CD14-positive monocyte (primary cell): ENCODE measurements around the gene CNFN. TPM values are rescaled to one million over a fixed set of nuclear protein-coding genes. Genes with fewer than 3 reads are reported as not detected.

Experiments
- DNase-seq, 3 donors: peaks; one replicate each; pipeline ENCODE4 v3.0.0-alpha.2; 2011 to 2022
- H2AFZ ChIP-seq: 2 replicates; pipeline ENCODE4 v1.6.0; 2012; ENCODE audit warnings: mild to moderate bottlenecking, low read depth, low read length, inconsistent platforms; ENCODE audit not compliant: insufficient read depth, poor library complexity, severe bottlenecking
- H3K27ac ChIP-seq, 2 donors: 1 replicate in 1 of 2; 2 replicates in 1 of 2; pipeline ENCODE4 v1.5.1; 2012 to 2013; ENCODE audit warnings: low read length in 2 of 2, control low read depth in 1 of 2, inconsistent platforms in 1 of 2, low read depth in 1 of 2, mild to moderate bottlenecking in 1 of 2
- H3K27me3 ChIP-seq, 2 donors: one replicate each; pipeline versions ENCODE4 v1.6.0 to v1.6.1; 2011 to 2013; ENCODE audit warnings: low read length in 2 of 2; ENCODE audit not compliant: control insufficient read depth in 2 of 2, insufficient read depth in 2 of 2
- H3K36me3 ChIP-seq, 2 donors: replicated peaks in 1 of 2; 1 replicate in 1 of 2; 2 replicates in 1 of 2; pipeline versions ENCODE4 v1.5.1 to v1.6.1; 2012 to 2013; ENCODE audit warnings: low read length in 2 of 2, control low read depth in 1 of 2, inconsistent platforms in 1 of 2, mild to moderate bottlenecking in 1 of 2; ENCODE audit not compliant: insufficient read depth in 2 of 2, control insufficient read depth in 1 of 2
- H3K4me1 ChIP-seq, 2 donors: 1 replicate in 1 of 2; 2 replicates in 1 of 2; pipeline versions ENCODE4 v1.5.1 to v1.6.1; 2012 to 2013; ENCODE audit warnings: low read length in 2 of 2, control low read depth in 1 of 2, inconsistent platforms in 1 of 2, mild to moderate bottlenecking in 1 of 2, moderate library complexity in 1 of 2; ENCODE audit not compliant: insufficient read depth in 2 of 2, control insufficient read depth in 1 of 2
- H3K4me2 ChIP-seq: replicated peaks from 2 replicates; pipeline ENCODE3; 2012; ENCODE audit warnings: low read length, moderate library complexity, mild to moderate bottlenecking; ENCODE audit not compliant: poor library complexity, severe bottlenecking; ENCODE audit errors: extremely low read depth
- H3K4me3 ChIP-seq, 3 experiments: fragments of 200-600 bp in 1 of 3; sonication (generic) in 1 of 3; replicated peaks in 1 of 3; 1 replicate in 2 of 3; 2 replicates in 1 of 3; pipeline ENCODE4 v1.5.1; 2011 to 2013; ENCODE audit warnings: low read length in 3 of 3, mild to moderate bottlenecking in 3 of 3, control low read depth in 2 of 3, low read depth in 2 of 3, inconsistent platforms in 1 of 3, moderate library complexity in 1 of 3
- H3K79me2 ChIP-seq: 2 replicates; pipeline ENCODE4 v1.6.0; 2012; ENCODE audit warnings: mild to moderate bottlenecking, control low read depth, inconsistent platforms, low read length, moderate library complexity; ENCODE audit not compliant: insufficient read depth
- H3K9ac ChIP-seq: 2 replicates; pipeline ENCODE4 v1.6.0; 2017; ENCODE audit warnings: low read length, mild to moderate bottlenecking; ENCODE audit not compliant: insufficient read depth, poor library complexity, severe bottlenecking
- H3K9me3 ChIP-seq, 2 donors: replicated peaks in 1 of 2; 1 replicate in 1 of 2; 2 replicates in 1 of 2; pipeline versions ENCODE4 v1.5.1 to v1.6.1; 2012 to 2013; ENCODE audit warnings: low read length in 2 of 2, control low read depth in 1 of 2; ENCODE audit not compliant: control insufficient read depth in 1 of 2, insufficient read depth in 1 of 2
- H4K20me1 ChIP-seq: 2 replicates; pipeline ENCODE4 v1.6.0; 2012; ENCODE audit warnings: mild to moderate bottlenecking, low read length, control low read depth, moderate library complexity; ENCODE audit not compliant: insufficient read depth
- H3K27ac Mint-ChIP-seq, 7 donors: one replicate each; pipeline ENCODE4 v1.8.0; 2020; ENCODE audit warnings: mild to moderate bottlenecking in 7 of 7, mixed read lengths in 7 of 7, moderate library complexity in 6 of 7, inconsistent platforms in 2 of 7
- H3K27me3 Mint-ChIP-seq, 3 donors: one replicate each; pipeline ENCODE4 v1.8.0; 2021 to 2022; ENCODE audit warnings: low read depth in 3 of 3, mild to moderate bottlenecking in 3 of 3, mixed read lengths in 3 of 3, moderate library complexity in 3 of 3, inconsistent platforms in 1 of 3
- H3K36me3 Mint-ChIP-seq, 2 donors: one replicate each; pipeline ENCODE4 v1.8.0; 2020; ENCODE audit warnings: mixed read lengths in 2 of 2, inconsistent platforms in 1 of 2, mild to moderate bottlenecking in 1 of 2
- H3K4me1 Mint-ChIP-seq: one replicate; pipeline ENCODE4 v1.8.0; 2020; ENCODE audit warnings: mild to moderate bottlenecking, mixed read lengths
- H3K4me3 Mint-ChIP-seq, 2 donors: one replicate each; pipeline ENCODE4 v1.8.0; 2020; ENCODE audit warnings: mild to moderate bottlenecking in 2 of 2, mixed read lengths in 2 of 2, moderate library complexity in 1 of 2
- H3K9me3 Mint-ChIP-seq, 7 donors: one replicate each; pipeline ENCODE4 v1.8.0; 2020 to 2022; ENCODE audit warnings: mixed read lengths in 7 of 7, mild to moderate bottlenecking in 6 of 7, moderate library complexity in 6 of 7, inconsistent platforms in 2 of 7
- WGBS: methylation state at CpG from one replicate; pipeline ENCODE4 v1.1.5; 2013; ENCODE audit warnings: missing lambda C conversion rate; ENCODE audit not compliant: insufficient coverage; 5-methylcytosine and 5-hydroxymethylcytosine counted together
- intact Hi-C, 2 donors: fragments of 100-400 bp; cut with micrococcal nuclease; formaldehyde crosslinking; loops; one replicate each; pipeline versions ENCODE4 v1.15.0 to v1.15.1; 2023
- polyA plus RNA-seq, 3 donors: library from polyadenylated mRNA; depleted of rRNA in 1 of 3; unstranded in 2 of 3; stranded (reverse) in 1 of 3; fragments of 300-500 nt in 2 of 3; fragments of >200 nt in 1 of 3; fragmentation: Illumina TruSeq in 2 of 3; gene quantifications; 1 replicate in 2 of 3; 2 replicates in 1 of 3; pipeline ENCODE4 v1.2.3, GENCODE V29; 2012 to 2021
- TF ChIP-seq, protein P1 (sequence below): fragments of 200-600 bp; IDR thresholded peaks from one replicate; pipeline ENCODE4 v1.8.0; 2022; ENCODE audit warnings: antibody characterized with exemption, mild to moderate bottlenecking

Gene CNFN
- polyA plus RNA-seq, 3 donors: 0.64 to 6.4 (median 3.4) TPM

DNA sequence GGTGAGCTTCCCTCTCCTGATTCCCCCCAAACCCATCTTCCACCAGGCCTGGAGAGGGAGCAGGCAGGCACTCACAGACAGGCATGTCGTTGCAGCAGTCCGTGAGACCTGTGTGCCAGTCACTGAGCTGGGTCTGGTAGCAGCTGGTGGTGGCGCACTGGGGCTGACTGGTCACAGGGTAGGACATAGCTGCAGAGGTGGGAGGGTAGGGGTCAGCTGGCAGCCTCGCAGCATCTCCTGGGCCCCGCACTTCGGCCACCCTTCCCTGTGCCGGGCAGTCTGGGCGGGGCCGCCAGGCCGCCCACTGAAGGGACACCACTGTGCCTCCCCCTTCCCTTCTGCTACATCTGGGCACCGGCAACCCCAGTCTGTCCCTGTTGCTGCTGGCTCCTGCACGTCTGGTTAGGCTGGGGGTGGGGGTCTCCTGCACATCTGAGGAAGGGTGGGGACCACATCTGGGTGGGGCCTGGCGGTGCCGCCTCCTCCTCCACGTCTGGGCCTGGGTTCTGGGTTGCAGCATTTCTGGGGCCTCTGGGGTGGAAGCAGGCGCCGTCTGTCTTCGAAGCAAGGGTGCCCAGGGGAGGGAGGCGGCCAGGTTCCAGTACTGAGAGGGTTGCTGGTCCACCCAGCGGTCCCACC lies 1.1 kb downstream of the CNFN start:
- H3K27me3 Mint-ChIP-seq: peaks cover 24 to 53% (median 38%) of the 10 kb centered on the region in 3 donors
- WGBS: 90% methylated on average over 17 of the region's 20 CpGs
- H3K36me3 Mint-ChIP-seq: no peaks in the 10 kb centered on the region

DNA sequence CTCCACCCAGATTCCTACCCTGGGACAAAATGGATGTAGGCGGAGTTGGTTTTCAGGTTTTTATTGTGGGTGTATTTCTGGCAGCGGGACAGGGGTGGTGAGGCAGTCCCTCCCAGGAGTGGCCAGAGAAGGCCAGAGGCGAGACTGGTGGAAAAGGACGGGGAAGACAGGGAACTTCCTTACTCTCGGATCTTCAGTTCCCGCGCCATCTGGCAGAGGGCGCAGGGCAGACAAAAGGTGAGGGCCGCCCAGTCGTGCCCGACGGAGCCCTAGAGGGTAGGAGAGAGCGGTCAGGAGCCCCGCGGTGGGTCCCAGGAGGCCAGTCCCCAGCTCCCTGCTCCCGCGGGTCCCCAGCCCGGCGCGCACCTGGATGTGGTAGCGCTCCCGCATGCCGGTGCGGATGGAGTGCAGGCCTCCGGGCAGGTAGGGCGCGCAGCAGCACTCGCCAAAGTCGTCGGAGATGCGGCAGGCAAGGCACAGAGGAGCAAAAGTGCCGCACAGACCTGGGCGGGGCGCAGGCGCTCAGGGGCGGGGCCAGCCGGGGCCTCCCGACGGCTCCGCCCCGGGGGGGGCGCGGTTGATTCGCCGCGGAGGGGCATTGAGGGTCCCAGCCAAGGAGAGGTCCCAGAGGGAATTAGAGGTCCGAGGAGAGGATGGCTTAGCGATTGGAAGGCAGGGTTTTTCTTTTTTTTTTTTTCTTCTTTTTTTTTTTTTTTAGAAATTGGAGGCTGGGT lies 3.0 kb downstream of the CNFN start:
- peaks cover 0 to 39% of the 10 kb centered on the region in 2 donors for H3K27me3 ChIP-seq

More for the DNA sequence above, 1.1 kb downstream of the CNFN start:
- no peak overlapping the region for H3K9ac ChIP-seq
- no peaks in the 10 kb centered on the region for H3K36me3 ChIP-seq
- no peak overlapping the region for H2AFZ ChIP-seq
- peaks cover 6% of the 10 kb centered on the region for H3K4me1 Mint-ChIP-seq
- TF ChIP-seq, protein P1, sequence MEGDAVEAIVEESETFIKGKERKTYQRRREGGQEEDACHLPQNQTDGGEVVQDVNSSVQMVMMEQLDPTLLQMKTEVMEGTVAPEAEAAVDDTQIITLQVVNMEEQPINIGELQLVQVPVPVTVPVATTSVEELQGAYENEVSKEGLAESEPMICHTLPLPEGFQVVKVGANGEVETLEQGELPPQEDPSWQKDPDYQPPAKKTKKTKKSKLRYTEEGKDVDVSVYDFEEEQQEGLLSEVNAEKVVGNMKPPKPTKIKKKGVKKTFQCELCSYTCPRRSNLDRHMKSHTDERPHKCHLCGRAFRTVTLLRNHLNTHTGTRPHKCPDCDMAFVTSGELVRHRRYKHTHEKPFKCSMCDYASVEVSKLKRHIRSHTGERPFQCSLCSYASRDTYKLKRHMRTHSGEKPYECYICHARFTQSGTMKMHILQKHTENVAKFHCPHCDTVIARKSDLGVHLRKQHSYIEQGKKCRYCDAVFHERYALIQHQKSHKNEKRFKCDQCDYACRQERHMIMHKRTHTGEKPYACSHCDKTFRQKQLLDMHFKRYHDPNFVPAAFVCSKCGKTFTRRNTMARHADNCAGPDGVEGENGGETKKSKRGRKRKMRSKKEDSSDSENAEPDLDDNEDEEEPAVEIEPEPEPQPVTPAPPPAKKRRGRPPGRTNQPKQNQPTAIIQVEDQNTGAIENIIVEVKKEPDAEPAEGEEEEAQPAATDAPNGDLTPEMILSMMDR: no peak
- DNase-seq: no peak
- no peak overlapping the region for H3K4me3 Mint-ChIP-seq
- peaks cover 9 to 12% of the 10 kb centered on the region in 2 donors for H3K4me1 ChIP-seq
- no peaks in the 10 kb centered on the region for H4K20me1 ChIP-seq
- peaks cover 0 to 39% of the 10 kb centered on the region in 2 donors for H3K27me3 ChIP-seq
- intact Hi-C loops: loop anchor here in 1 of 2 donors (5.0 kb wide), 1 partner anchor 42 kb away; no protein-coding TSS in a partner anchor
- H3K79me2 ChIP-seq: no peaks in the 10 kb centered on the region
- H3K9me3 Mint-ChIP-seq: peaks cover 0 to 5% (median 0%) of the 10 kb centered on the region in 7 donors
- no peak overlapping the region for H3K27ac ChIP-seq
- H3K27ac Mint-ChIP-seq: peak overlapping the region in 1 of 7 donors; percentile 35
- H3K9me3 ChIP-seq: no peaks in the 10 kb centered on the region
- no peak overlapping the region for H3K4me2 ChIP-seq
- H3K4me3 ChIP-seq: no peak overlapping the region

More for the DNA sequence above, 3.0 kb downstream of the CNFN start:
- Histone ChIP-seq H3K27ac (no peak overlapping the region), H3K4me3 (peak overlapping the region; percentile 4 to 76 (median 21)), H3K9ac (peak overlapping the region; percentile 32), H3K4me1 (peaks cover 9 to 12% of the 10 kb centered on the region in 2 donors), H3K79me2 (no peaks in the 10 kb centered on the region), H3K4me2 (peak overlapping the region; percentile 80), H4K20me1 (no peaks in the 10 kb centered on the region), H2AFZ (peak overlapping the region; percentile 91), H3K36me3 (no peaks in the 10 kb centered on the region), H3K9me3 (no peaks in the 10 kb centered on the region)
- 2% methylated on average over 35 of the region's 48 CpGs for WGBS
- Mint-ChIP-seq H3K4me1 (peaks cover 6% of the 10 kb centered on the region), H3K36me3 (no peaks in the 10 kb centered on the region), H3K4me3 (peak overlapping the region; percentile 65 to 84), H3K9me3 (peaks cover 0 to 5% (median 0%) of the 10 kb centered on the region in 7 donors), H3K27ac (peak overlapping the region in 2 of 7 donors; percentile 19 to 61), H3K27me3 (peaks cover 26 to 53% (median 40%) of the 10 kb centered on the region in 3 donors)
- intact Hi-C loops: loop anchor here in 1 of 2 donors (5.0 kb wide), 1 partner anchor 40 kb away; no protein-coding TSS in a partner anchor
- DNase-seq: peak; percentile 64 to 69 (median 65)
- TF ChIP-seq, protein P1: peak; percentile 71
